ENCODE measurements around the gene RAPSN.

The RAPSN gene

DNA sequence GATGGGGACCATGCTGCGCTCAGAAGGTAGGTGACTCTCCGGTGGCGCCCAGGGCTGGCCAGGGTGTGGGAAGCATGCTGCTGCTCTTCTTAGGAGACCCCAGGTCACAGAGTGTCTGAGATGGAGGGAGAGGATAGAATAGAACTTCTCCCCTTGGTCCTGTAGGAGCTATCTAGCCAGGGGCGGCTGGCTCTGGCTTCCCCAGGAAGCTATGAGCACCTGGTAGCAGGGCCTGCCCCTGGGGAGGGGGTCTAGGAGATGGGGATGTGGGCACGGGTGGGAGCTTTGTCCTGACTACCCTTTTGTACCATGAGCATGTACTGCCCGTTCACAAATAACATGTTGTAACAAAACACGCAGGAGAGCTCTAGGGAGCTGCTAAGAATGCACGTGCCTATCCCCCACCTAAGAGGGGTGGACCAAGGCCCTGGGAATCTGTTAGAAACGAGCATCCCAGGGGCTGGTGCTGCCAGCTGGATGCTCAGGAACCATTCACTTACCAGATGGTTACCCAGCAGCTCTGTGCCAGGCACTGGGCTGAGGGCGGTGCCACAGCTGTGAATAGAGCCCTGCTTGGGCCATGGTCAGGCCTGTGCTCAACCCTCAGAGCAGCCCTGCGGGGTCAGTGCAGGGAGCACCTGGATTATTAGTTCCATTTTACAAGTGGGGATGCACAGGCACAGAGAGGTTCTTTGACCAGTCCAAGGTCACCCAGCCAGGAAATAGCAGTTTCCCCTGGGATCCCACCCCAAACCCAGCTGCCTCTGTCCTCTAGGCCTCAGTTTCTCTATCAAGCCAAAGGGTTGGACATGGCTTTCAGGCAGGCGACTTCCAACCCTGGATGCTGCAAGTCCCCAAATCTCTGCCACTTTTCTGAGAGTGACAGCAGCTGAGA is 38.3 kb downstream of the RAPSN start:
- Mint-ChIP-seq H3K4me3 (no peak overlapping the region), H3K27ac (peak overlapping the region; percentile 45), H3K4me1 (ENCODE audit: low read depth) (peaks cover 22% of the 10 kb centered on the region), H3K36me3 (ENCODE audit: low read depth) (peaks cover 12% of the 10 kb centered on the region), H3K9me3 (no peaks in the 10 kb centered on the region), H3K27me3 (ENCODE audit: low read depth) (no peaks in the 10 kb centered on the region)

DNA sequence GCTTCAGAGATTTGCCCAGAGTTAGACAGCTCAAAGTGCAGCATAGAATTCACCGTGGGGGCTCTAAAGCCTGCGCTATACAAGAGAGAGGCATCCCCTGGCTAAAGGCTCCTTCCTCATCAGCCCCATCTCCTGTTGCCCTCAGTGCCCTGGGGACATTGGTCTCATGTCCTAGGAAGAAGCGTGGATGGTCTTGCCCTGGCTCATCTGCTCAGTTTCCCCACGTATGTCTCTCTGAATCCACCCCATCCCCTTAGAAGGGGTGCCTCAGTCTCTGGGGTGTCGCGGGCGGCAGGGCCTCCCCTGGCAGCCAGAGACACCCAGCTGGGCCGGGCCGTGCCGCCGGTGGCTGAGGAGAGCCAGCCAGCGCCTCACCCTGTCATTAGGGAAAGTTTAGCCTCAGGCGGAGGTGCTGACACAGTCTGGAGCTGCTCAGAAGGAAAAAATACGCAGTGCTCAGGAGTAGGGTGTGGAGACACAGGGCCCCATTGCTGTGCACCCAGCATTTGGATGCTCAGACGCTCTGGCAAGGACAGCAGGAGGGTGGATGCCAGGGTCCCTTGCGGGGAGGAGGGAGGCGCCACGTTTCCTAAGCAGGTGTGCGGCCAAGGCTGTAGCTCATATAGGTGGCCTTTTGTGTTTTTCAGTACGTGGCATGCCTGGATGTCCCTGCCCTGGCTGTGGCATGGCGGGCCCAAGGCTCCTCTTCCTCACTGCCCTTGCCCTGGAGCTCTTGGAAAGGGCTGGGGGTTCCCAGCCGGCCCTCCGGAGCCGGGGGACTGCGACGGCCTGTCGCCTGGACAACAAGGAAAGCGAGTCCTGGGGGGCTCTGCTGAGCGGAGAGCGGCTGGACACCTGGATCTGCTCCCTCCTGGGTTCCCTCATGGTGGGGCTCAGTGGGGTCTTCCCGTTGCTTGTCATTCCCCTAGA is 39.2 kb downstream of the RAPSN start:
- Mint-ChIP-seq H3K4me1 (ENCODE audit: low read depth) (peaks cover 22% of the 10 kb centered on the region), H3K27ac (peak overlapping the region; percentile 96), H3K36me3 (ENCODE audit: low read depth) (peaks cover 7% of the 10 kb centered on the region), H3K27me3 (ENCODE audit: low read depth) (no peaks in the 10 kb centered on the region), H3K9me3 (no peaks in the 10 kb centered on the region), H3K4me3 (peak overlapping the region; percentile 98)

DNA sequence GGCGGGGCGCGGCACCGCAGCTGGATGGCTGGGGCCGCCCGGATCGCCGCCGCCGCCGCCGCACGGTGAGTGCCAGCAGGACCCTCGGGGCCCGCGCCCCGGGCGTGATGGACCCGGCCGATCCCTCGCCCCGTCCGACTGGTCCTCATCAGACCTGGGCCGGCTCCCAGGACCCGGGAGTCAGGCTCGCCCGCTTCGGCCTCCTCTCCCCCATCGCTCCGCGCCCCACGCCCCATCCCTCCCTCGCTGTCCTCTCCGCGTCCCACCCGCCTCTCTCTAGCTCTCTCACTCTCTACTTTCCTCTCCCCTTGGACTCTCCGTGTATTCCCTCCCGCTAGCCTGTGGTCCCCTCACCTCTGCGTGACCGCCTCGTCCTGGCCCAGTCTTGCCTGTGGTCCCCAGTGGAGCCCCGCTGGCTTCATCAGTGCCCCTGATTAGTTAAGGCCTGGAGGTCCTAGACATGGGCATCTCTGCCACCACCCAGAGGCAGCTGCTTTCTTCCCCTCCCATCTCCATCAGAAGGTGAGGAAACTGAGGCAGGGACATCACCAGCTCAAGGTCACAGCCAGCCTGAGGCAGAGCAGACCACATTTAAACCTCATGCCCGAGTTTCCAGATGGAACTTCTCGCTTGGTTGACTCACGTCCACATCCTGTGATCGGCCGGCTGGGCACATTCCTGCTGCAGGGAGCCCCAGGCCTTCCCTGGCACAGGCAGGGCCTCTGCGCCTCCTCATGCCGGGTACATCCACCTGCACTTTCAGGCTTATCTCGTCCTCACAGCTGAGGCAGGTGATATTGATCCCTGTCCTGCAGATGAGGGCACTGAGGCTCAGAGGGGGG is 40.1 kb downstream of the RAPSN start:
- Mint-ChIP-seq H3K9me3 (no peaks in the 10 kb centered on the region), H3K27ac (peak overlapping the region; percentile 96), H3K27me3 (ENCODE audit: low read depth) (no peaks in the 10 kb centered on the region), H3K4me1 (ENCODE audit: low read depth) (peaks cover 20% of the 10 kb centered on the region), H3K4me3 (peak overlapping the region; percentile 98), H3K36me3 (ENCODE audit: low read depth) (peaks cover 2% of the 10 kb centered on the region)

DNA sequence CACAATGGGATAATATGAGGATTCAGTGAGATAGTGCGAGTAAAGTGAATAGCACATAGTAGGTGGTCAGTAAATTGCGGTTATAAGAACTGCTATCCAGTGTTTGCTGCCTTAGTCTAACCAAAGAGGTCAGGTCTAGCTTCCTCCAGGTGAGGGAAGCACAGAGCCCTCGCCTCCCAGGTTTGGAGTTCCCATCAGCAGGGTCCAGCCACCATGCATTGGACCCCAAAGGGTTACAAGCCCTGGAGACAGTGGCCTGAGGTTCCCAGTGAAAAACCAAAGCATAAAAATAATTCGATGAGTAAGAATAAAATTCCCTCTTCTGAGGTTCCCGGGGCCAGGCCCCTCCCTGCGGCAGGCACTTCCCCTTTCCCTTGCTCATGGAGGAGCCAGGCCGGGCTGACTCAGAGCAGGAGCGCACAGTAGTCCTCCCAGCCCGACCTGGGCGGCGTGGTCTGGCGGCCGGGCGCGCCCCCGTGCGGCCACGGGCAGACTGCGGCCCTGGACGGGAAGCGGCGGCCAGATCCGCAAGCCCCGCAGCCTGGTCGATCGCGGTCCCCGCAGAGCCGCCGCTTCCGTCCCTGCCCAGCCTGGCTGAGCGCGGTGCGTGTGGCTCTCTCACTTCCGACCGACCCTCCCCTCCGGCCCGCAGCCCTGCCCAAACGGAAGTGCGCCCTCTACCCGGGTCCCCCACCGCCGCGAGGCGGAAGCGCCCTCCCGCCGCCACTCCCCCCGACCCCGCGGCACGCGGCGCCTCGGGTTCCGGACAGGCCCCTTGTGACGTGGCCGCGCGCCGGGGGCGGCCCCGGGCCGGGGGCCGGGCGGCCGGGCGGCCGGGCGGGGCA is 41.0 kb downstream of the RAPSN start, which contains the start of gene SLC39A13:
TSS of gene SLC39A13 (plus strand) at position 845 of the 845 bp plus-strand sequence. CDS start 1,505 bp downstream, outside the sequence.
- H3K4me1 Mint-ChIP-seq (ENCODE audit: low read depth): peaks cover 19% of the 10 kb centered on the region
- H3K4me3 Mint-ChIP-seq: peak within 1 kb of the TSS; percentile 98
- no peaks in the 10 kb centered on the region for H3K9me3 Mint-ChIP-seq
- H3K27ac Mint-ChIP-seq: peak within 1 kb of the TSS; percentile 96
- no peaks in the 10 kb centered on the region for H3K27me3 Mint-ChIP-seq (ENCODE audit: low read depth)
- H3K36me3 Mint-ChIP-seq (ENCODE audit: low read depth): no peaks in the 10 kb centered on the region

DNA sequence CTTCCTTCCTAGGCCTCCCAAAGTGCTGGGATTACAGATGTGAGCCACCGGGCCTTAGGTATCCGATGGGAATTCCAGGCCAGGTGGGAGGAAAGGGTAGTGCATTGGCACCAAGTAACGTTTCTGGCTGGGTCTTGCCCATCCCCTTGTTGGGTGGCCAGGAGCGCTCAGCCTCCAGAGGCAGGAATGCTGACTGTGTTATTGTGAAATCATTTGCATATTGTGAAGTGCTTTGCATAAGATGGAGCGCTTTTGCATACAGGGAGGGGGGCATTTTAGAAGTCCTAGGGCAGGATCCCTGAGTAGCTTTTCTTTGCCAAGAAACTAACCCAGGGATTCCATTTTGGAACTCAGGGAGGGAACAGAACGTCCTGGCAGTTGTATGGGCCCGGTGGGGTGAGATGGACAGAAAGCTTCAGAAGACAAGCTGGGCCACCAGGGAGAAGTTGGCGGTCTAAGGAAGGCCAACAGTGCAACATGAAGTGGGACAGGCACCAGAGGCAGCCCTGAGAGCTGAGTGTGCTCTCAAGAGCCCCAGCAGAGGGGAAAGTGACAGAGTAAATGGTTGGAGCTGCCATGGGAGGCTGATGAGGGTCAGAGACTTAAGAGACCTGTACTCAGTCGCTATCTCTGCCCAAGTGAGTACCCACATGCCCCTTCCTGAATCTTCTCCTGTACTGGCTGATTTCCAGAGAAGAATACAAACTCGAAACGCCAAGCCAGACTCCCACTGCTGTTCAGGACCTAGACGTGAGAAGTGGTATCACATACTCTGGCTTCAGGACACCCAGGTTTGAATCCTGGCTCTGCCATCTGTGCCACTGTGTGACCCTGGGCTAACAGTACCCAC is 41.8 kb downstream of the RAPSN start:
- Mint-ChIP-seq H3K4me3 (peak overlapping the region; percentile 89), H3K36me3 (ENCODE audit: low read depth) (no peaks in the 10 kb centered on the region), H3K4me1 (ENCODE audit: low read depth) (peaks cover 19% of the 10 kb centered on the region), H3K27ac (peak overlapping the region; percentile 92), H3K27me3 (ENCODE audit: low read depth) (no peaks in the 10 kb centered on the region), H3K9me3 (no peaks in the 10 kb centered on the region)

DNA sequence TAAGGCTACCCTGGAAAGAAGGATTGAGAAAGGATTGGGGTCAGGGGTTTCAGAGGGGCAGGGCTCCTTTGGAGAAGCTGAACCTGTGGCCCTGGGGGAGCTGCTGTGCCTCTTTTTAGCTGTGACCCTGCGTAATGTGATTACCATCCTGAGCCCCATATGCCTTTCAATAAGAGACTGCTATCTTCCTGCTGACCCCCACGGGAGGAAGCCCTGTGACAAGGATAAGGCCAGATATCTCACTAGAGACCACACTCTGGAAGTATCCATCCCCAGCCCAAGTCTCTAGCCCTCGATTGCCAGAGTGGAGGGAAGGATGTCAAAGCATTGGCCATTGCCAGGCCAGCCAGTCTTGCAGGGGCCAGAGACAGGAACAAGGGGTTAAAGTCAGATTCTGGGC is 45.4 kb downstream of the RAPSN start:
- H3K36me3 Mint-ChIP-seq (ENCODE audit: low read depth): no peaks in the 10 kb centered on the region
- no peak overlapping the region for H3K4me3 Mint-ChIP-seq
- H3K4me1 Mint-ChIP-seq (ENCODE audit: low read depth): peaks cover 22% of the 10 kb centered on the region
- no peaks in the 10 kb centered on the region for H3K9me3 Mint-ChIP-seq
- H3K27ac Mint-ChIP-seq: no peak overlapping the region
- H3K27me3 Mint-ChIP-seq (ENCODE audit: low read depth): no peaks in the 10 kb centered on the region

DNA sequence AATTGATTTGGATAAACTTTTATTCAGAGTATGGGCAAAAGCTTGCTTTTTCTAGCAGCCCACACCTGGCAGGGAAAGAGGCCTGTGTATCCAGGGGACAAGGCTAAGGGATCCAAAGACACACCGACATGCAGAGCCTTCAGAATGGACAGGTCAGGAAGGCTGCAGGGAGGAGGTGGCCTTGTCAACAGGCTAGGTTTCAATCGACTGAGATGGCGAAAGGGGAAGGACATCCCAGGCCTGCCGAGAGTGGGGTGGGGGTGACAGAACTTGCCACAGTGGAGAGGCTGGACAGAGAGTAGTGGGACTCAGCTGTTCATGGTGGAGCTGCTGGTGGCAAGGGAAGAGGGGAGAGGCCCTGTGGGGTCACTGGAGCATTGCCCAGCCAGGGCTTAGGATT is 45.8 kb downstream of the RAPSN start:
- Mint-ChIP-seq H3K27ac (no peak overlapping the region), H3K9me3 (no peaks in the 10 kb centered on the region), H3K4me1 (ENCODE audit: low read depth) (peaks cover 22% of the 10 kb centered on the region), H3K36me3 (ENCODE audit: low read depth) (no peaks in the 10 kb centered on the region), H3K27me3 (ENCODE audit: low read depth) (no peaks in the 10 kb centered on the region), H3K4me3 (no peak overlapping the region)

DNA sequence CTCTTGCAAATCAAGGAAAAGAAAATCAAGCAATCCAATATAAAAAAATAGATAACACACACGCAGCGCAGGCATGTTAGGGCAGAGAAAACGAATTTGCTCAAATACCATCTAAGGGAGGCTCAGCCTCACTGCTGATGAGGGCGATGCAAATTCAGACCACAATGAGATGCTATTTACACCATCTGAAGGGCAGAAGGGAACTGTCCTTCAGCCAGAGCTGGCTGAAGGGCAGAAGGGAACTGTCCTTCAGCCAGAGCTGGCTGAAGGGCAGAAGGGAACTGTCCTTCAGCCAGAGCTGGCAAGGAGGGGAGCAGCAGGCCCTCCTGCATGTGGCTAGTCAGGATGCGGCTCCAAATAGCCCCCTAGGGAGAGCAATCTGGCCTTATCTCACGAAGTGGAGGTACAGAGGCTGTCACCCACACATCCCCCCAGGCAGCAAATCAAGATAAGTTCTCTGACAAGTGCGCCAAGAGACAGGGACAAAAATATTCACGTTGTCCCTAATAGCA is 48.1 kb downstream of the RAPSN start:
- Mint-ChIP-seq H3K27ac (peak overlapping the region; percentile 64), H3K9me3 (no peaks in the 10 kb centered on the region), H3K4me1 (ENCODE audit: low read depth) (peaks cover 11% of the 10 kb centered on the region), H3K27me3 (ENCODE audit: low read depth) (no peaks in the 10 kb centered on the region), H3K4me3 (peak overlapping the region; percentile 75), H3K36me3 (ENCODE audit: low read depth) (no peaks in the 10 kb centered on the region)

DNA sequence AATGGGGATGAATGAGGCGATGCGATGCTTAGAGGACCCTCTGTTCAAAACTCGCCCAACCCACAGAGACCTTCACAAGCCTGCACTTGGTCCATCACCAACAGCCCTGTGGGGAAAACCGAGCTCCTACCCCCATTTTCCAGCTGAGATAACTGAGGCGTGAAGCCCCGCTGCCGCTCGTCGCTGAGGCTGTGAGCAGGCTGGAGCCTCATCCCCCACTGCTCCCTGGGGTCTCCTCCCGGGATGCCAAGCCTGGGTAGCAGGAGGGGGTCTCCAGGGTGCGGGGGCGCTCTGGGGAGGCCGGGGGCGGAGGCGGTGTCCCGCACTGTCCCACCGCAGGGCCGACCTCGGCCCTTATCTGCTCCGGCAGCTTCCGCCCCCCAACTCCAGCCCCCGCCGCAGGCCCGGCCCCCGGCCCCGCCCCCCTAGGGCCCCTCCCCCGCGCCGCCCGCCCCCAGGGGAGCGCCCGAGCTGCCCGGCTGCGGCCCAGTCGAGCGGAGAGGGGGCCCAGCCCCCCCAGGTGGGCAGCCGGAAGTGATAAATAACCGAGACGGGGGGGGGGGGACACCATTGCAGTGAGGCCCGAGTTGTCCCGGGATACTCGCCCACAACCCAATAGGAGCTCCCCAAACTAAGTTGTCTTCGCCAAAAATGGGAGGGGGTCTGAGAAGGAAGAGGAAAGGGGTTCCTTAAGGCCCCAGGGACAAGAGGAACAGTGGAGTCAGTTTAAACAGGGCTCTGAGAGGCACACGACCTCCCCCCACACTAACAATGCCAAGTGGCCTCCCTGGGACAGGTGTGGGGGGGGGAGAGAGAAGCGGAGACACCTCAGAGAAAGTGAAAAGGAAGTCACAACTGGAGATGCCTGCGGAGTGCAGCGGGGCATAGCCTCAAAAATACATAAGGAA is 48.8 kb downstream of the RAPSN start:
- peaks cover 13% of the 10 kb centered on the region for H3K4me1 Mint-ChIP-seq (ENCODE audit: low read depth)
- H3K4me3 Mint-ChIP-seq: peak overlapping the region; percentile 76
- no peaks in the 10 kb centered on the region for H3K27me3 Mint-ChIP-seq (ENCODE audit: low read depth)
- peak overlapping the region; percentile 64 for H3K27ac Mint-ChIP-seq
- no peaks in the 10 kb centered on the region for H3K9me3 Mint-ChIP-seq
- H3K36me3 Mint-ChIP-seq (ENCODE audit: low read depth): no peaks in the 10 kb centered on the region

DNA sequence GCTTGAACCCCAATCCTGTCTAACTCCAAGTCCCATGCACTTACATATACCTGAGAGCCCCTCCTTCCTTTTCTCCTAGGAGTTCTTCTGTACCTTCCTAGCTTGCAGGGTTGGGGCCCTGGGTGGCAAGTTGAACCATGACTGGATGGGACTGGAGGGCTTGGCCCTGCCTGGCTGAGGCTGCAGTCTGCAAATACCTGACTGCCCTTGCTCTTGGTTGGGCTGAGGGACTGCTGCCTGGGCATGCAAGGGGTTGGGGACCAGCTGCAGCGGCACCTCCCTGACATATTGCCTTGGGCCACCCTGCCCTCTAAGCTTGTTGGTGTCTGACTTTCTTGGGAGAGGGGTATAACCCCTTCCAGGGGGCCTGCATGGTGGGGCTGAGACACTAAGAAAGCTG is 50.4 kb downstream of the RAPSN start:
- Mint-ChIP-seq H3K27me3 (ENCODE audit: low read depth) (no peaks in the 10 kb centered on the region), H3K9me3 (no peaks in the 10 kb centered on the region), H3K4me1 (ENCODE audit: low read depth) (peaks cover 17% of the 10 kb centered on the region), H3K36me3 (ENCODE audit: low read depth) (no peaks in the 10 kb centered on the region), H3K4me3 (no peak overlapping the region), H3K27ac (peak overlapping the region; percentile 15)

DNA sequence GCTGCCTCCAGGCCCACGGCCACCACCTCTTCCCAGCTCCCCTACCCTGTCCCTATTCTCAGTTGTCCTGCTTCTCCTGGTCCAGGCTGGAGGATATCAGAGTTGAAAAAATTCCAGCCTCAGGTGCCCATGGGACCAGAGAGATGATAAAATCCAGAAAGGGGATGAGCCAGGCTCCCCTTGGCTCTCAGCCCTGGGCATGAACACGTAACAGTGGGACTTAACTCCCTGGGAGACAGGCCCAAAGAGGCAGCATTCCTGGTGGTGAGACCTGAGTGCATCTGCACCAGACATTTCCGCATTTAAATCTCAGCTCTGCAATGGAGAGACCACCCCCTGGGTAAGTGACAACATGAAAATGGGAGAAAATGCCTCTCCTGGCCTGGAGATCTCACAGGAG is 50.9 kb downstream of the RAPSN start:
- Mint-ChIP-seq H3K4me3 (no peak overlapping the region), H3K4me1 (ENCODE audit: low read depth) (peaks cover 17% of the 10 kb centered on the region), H3K9me3 (no peaks in the 10 kb centered on the region), H3K27ac (peak overlapping the region; percentile 15), H3K27me3 (ENCODE audit: low read depth) (no peaks in the 10 kb centered on the region), H3K36me3 (ENCODE audit: low read depth) (no peaks in the 10 kb centered on the region)

DNA sequence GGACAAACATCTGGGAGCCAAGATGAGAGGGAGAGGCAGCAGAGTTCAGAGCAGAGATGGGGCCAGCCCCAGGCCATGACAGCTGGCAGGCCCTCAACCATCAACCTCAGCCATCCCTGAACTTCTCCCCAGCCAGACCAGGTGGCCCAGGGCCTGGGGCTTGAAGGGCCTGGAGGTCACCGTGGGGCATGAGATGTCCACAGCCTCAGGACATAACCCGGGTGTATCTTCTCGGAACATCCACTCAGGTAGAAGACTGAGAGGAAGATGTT is 53.0 kb downstream of the RAPSN start:
- H3K4me3 Mint-ChIP-seq: no peak overlapping the region
- no peak overlapping the region for H3K27ac Mint-ChIP-seq
- H3K4me1 Mint-ChIP-seq (ENCODE audit: low read depth): peaks cover 16% of the 10 kb centered on the region
- H3K36me3 Mint-ChIP-seq (ENCODE audit: low read depth): no peaks in the 10 kb centered on the region
- H3K27me3 Mint-ChIP-seq (ENCODE audit: low read depth): no peaks in the 10 kb centered on the region
- H3K9me3 Mint-ChIP-seq: no peaks in the 10 kb centered on the region
